Chondrocyte (in vitro differentiated cells): ENCODE data around the gene GALNTL6. TPM values are rescaled to one million over a fixed set of nuclear protein-coding genes. Genes with fewer than 3 reads are reported as not detected.

Experiments
- DNase-seq: peaks from one replicate; pipeline ENCODE4 v3.0.0; 2021; ENCODE audit warnings: mixed read lengths, low spot score
- H3K27ac Mint-ChIP-seq: one replicate; pipeline ENCODE4 v1.8.0; 2021; ENCODE audit warnings: mild to moderate bottlenecking, moderate library complexity, mixed read lengths; ENCODE audit not compliant: unreplicated experiment
- H3K27me3 Mint-ChIP-seq: 2 replicates; pipeline ENCODE4 v1.8.0; 2021; ENCODE audit warnings: low read depth, mixed read lengths
- H3K36me3 Mint-ChIP-seq: 2 replicates; pipeline ENCODE4 v1.8.0; 2021; ENCODE audit warnings: low read depth, mixed read lengths
- H3K4me1 Mint-ChIP-seq: 2 replicates; pipeline ENCODE4 v1.8.0; 2021; ENCODE audit warnings: low read depth, mild to moderate bottlenecking, mixed read lengths
- H3K4me3 Mint-ChIP-seq: one replicate; pipeline ENCODE4 v1.8.0; 2021; ENCODE audit warnings: mild to moderate bottlenecking, moderate library complexity, mixed read lengths; ENCODE audit not compliant: unreplicated experiment
- H3K9me3 Mint-ChIP-seq: 2 replicates; pipeline ENCODE4 v1.8.0; 2021; ENCODE audit warnings: low read depth, mixed read lengths
- total RNA-seq: library from RNA; stranded (reverse); gene quantifications from 3 replicates; pipeline ENCODE4 v1.2.1, GENCODE V29; 2021
- TF ChIP-seq, protein P1 (sequence below): fragments of 200-600 bp; sonication (generic); IDR thresholded peaks from 2 replicates; pipeline ENCODE4 v1.5.0; 2021; ENCODE audit warnings: antibody characterized with exemption, mild to moderate bottlenecking, moderate library complexity

The GALNTL6 gene
- total RNA-seq, 1 donor from 2014 or later: not detected

DNA sequence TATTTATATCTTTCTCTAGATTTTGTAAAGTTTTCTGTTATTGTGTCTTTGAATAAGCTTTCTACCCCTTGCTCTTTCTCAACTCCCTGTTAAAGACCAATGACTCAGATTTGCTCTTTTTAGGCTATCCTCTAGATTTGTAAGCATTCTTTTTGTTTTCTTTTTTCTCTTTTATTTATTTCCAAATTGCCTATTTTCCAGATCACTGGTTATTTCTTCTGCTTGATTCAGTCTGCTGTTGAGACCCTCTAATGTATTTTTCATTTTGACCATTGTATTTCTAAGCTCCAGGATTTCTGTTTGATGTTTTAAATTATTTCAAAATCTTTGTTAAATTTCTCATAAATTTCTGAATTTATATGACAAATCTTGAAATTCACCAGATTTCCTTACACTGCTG, 892.8 kb downstream of the GALNTL6 start:
- Mint-ChIP-seq H3K36me3 (peaks cover 4% of the 10 kb centered on the region), H3K4me1 (no peaks in the 10 kb centered on the region), H3K4me3 (no peak overlapping the region), H3K27ac (no peak overlapping the region), H3K27me3 (peaks cover 3% of the 10 kb centered on the region), H3K9me3 (peaks cover 31% of the 10 kb centered on the region)
- TF ChIP-seq, protein P1, sequence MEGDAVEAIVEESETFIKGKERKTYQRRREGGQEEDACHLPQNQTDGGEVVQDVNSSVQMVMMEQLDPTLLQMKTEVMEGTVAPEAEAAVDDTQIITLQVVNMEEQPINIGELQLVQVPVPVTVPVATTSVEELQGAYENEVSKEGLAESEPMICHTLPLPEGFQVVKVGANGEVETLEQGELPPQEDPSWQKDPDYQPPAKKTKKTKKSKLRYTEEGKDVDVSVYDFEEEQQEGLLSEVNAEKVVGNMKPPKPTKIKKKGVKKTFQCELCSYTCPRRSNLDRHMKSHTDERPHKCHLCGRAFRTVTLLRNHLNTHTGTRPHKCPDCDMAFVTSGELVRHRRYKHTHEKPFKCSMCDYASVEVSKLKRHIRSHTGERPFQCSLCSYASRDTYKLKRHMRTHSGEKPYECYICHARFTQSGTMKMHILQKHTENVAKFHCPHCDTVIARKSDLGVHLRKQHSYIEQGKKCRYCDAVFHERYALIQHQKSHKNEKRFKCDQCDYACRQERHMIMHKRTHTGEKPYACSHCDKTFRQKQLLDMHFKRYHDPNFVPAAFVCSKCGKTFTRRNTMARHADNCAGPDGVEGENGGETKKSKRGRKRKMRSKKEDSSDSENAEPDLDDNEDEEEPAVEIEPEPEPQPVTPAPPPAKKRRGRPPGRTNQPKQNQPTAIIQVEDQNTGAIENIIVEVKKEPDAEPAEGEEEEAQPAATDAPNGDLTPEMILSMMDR: no peak
- DNase-seq: no peak

DNA sequence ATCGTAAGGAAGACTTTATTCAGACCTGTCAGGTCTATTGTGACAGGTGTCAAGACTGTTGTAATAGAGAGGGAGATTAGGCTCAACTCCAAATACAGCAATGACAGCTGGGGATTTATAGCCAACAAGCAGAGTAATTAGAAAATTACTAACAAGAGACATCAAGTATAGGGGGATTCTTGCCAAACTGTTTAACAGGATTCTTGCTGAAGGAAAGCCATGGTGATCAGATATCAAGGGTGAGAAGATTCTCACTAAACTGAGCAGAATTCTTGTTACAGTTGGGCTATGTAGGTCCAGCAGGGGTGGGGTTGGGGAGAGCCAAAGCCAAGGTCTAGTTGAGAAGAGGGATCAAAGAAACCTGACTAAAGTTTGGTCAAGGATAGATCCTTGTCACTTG, 894.4 kb downstream of the GALNTL6 start:
- no peak for DNase-seq
- TF ChIP-seq, protein P1: no peak
- Mint-ChIP-seq H3K4me3 (no peak overlapping the region), H3K9me3 (peaks cover 31% of the 10 kb centered on the region), H3K27ac (no peak overlapping the region), H3K36me3 (peaks cover 4% of the 10 kb centered on the region), H3K27me3 (peaks cover 3% of the 10 kb centered on the region), H3K4me1 (no peaks in the 10 kb centered on the region)

DNA sequence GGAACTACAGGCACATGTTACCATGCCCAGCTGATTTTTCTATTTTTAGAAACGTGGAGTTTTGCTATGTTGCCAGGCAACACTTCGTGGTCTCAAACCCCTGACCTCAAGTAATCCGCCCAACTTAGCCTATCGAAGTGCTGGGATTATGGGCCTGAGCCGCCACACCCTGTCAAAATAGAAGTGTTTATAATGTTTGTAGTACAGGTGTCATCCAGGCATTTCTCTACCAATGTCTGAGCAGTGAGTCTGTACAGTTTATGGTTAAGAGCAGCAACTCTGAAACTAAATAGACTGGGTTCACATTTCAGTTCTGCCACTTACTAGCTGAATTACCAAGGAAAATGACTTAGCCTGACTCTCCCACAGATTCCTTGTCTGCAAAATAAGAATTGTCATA, 895.0 kb downstream of the GALNTL6 start:
- Mint-ChIP-seq H3K9me3 (peaks cover 31% of the 10 kb centered on the region), H3K4me3 (no peak overlapping the region), H3K36me3 (peaks cover 4% of the 10 kb centered on the region), H3K4me1 (no peaks in the 10 kb centered on the region), H3K27ac (no peak overlapping the region), H3K27me3 (peaks cover 3% of the 10 kb centered on the region)
- DNase-seq: no peak
- TF ChIP-seq, protein P1: no peak

DNA sequence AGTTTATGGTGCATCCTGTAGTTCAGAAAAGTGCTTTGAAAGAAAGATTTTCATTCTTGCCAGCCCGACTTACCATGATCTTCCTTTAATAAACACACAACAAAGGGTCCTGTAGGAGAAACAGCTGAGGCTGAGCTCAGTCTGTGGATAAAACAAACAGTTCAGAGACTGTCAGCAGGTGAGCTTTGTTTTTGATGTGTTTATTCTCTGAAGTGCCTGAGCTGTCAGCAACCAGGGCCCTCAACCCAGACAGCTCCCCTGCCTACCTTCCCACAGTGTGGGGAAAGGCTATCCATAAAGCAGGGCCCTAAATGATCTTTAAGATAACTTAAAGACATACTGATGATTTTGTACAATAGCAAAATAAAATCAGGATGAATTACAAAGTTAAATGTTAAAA, 896.2 kb downstream of the GALNTL6 start:
- DNase-seq: no peak
- Mint-ChIP-seq H3K27me3 (peaks cover 4% of the 10 kb centered on the region), H3K4me1 (no peaks in the 10 kb centered on the region), H3K4me3 (no peak overlapping the region), H3K36me3 (peaks cover 4% of the 10 kb centered on the region), H3K9me3 (peaks cover 24% of the 10 kb centered on the region), H3K27ac (no peak overlapping the region)
- TF ChIP-seq, protein P1: no peak

DNA sequence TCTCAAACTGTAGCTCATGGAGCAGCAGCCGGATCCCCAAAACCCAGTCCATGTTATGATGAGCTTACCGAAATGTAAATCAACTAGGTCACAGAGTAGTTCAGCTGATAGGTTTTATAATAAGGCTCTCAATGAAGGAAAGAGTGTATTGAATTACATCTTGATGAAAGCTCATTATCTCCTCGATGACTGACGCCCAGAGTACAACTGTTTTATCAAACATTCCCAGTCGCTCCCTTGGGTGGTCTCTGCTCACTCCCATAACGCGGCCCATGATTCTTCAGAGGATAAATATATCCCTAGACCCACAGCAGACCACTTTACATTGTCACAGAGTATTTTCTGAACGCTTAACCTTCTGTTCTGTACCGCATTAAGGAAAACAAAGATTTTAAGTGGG, 903.1 kb downstream of the GALNTL6 start:
- DNase-seq: no peak
- Mint-ChIP-seq H3K4me1 (no peaks in the 10 kb centered on the region), H3K27me3 (peaks cover 2% of the 10 kb centered on the region), H3K27ac (no peak overlapping the region), H3K4me3 (no peak overlapping the region), H3K9me3 (no peaks in the 10 kb centered on the region), H3K36me3 (no peaks in the 10 kb centered on the region)
- TF ChIP-seq, protein P1: no peak
